K562 (cell line): Measurements from ENCODE around the gene RABEPK. TPM values are rescaled to one million over a fixed set of nuclear protein-coding genes. Genes with fewer than 3 reads are reported as not detected.

Experiments
- MCM5 ChIP-seq: fragments of 450-650 bp; IDR thresholded peaks from 2 replicates; pipeline ENCODE4 v1.6.1; 2016; ENCODE audit warnings: low read depth
- RNF219 ChIP-seq: fragments of 250-450 bp; sonication (Bioruptor Pico); IDR thresholded peaks from 2 replicates; pipeline ENCODE4 v1.5.0; 2022; ENCODE audit warnings: mild to moderate bottlenecking
- STAT5A ChIP-seq: IDR thresholded peaks from 2 replicates; pipeline ENCODE4 v1.6.1; 2012; ENCODE audit warnings: low read length, inconsistent platforms, borderline replicate concordance
- TCF7L2 ChIP-seq: fragments of 150-350 bp; IDR thresholded peaks from 2 replicates; pipeline ENCODE4 v1.6.1; 2016; ENCODE audit warnings: low read depth, mild to moderate bottlenecking, low read length, moderate library complexity
- TGIF2 ChIP-seq: sonication (generic); formaldehyde crosslinking; IDR thresholded peaks from 2 replicates; pipeline ENCODE4 v1.8.1; 2022; ENCODE audit warnings: mild to moderate bottlenecking, missing genetic modification reagents, moderate library complexity
- ZBTB40 ChIP-seq, 2 experiments: fragments of 450-650 bp in 1 of 2; sonication (generic) in 1 of 2; formaldehyde crosslinking in 1 of 2; IDR thresholded peaks; 2 replicates each; pipeline versions ENCODE4 v1.7.1 to v1.9.0; 2016 to 2022; ENCODE audit warnings: inconsistent platforms in 1 of 2, mild to moderate bottlenecking in 1 of 2, missing genetic modification reagents in 1 of 2
- ZNF212 ChIP-seq: fragments of 450-650 bp; formaldehyde crosslinking; IDR thresholded peaks from 2 replicates; pipeline ENCODE4 v1.4.0; 2020; ENCODE audit warnings: mild to moderate bottlenecking
- ZNF280B ChIP-seq: fragments of 250-450 bp; sonication (Bioruptor Pico); IDR thresholded peaks from 2 replicates; pipeline ENCODE4 v1.5.1; 2021; ENCODE audit warnings: mild to moderate bottlenecking
- polyA plus RNA-seq, 8 experiments: library from polyadenylated mRNA; depleted of rRNA in 4 of 8; stranded (reverse) in 5 of 8; unstranded in 3 of 8; fragments of >200 nt; fragmentation: Nextera tagmentation in 2 of 8; fragmentation: Illumina TruSeq in 1 of 8; extraction: Ambion mirVana in 2 of 8; extraction: Trizol in 1 of 8; gene quantifications; 2 replicates each; pipeline versions ENCODE4 v1.2.1 to v1.2.3, GENCODE V29; 2011 to 2014; ENCODE audit warnings: inconsistent platforms in 1 of 8, missing spikeins in 1 of 8
- total RNA-seq, 7 experiments: library from RNA; depleted of rRNA in 6 of 7; stranded (reverse); fragments of >200 nt in 6 of 7; fragmentation: Illumina TruSeq in 2 of 7; extraction: Trizol in 2 of 7; gene quantifications; 2 replicates each; pipeline versions ENCODE4 v1.2.1 to v1.2.3, GENCODE V29; 2011 to 2021; ENCODE audit warnings: low replicate concordance in 1 of 7
- TF ChIP-seq, protein P1 (sequence below): fragments of 200-400 bp; formaldehyde crosslinking; IDR thresholded peaks from 2 replicates; pipeline ENCODE4 v1.6.1; 2017; ENCODE audit warnings: mild to moderate bottlenecking, low read depth, low read length, moderate library complexity

The RABEPK gene
- total and polyA plus RNA-seq, 9 of the 15 experiments (the other 6 are each of a cell fraction or from before 2014, with no cell fraction given): 38.3 to 113 (median 52.8) TPM

GRCh38 chr9:125241000-125241862 lies 40.9 kb downstream of the RABEPK start, which contains the start of gene HSPA5 (continued):
- TF ChIP-seq, protein P1, sequence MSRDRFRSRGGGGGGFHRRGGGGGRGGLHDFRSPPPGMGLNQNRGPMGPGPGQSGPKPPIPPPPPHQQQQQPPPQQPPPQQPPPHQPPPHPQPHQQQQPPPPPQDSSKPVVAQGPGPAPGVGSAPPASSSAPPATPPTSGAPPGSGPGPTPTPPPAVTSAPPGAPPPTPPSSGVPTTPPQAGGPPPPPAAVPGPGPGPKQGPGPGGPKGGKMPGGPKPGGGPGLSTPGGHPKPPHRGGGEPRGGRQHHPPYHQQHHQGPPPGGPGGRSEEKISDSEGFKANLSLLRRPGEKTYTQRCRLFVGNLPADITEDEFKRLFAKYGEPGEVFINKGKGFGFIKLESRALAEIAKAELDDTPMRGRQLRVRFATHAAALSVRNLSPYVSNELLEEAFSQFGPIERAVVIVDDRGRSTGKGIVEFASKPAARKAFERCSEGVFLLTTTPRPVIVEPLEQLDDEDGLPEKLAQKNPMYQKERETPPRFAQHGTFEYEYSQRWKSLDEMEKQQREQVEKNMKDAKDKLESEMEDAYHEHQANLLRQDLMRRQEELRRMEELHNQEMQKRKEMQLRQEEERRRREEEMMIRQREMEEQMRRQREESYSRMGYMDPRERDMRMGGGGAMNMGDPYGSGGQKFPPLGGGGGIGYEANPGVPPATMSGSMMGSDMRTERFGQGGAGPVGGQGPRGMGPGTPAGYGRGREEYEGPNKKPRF: no peak
- TF ChIP-seq MCM5 (no peak), RNF219 (CRISPR knock-in tag) (no peak), STAT5A (no peak; the same call in 1 of the 2 replicates), ZNF212 (CRISPR knock-in tag) (no peak), TCF7L2 (no peak), ZBTB40 (IDR thresholded peaks at IDR 0.05) (no peak), ZBTB40 (CRISPR knock-in tag; IDR thresholded peaks at IDR 0.05) (no peak), TGIF2 (CRISPR knock-in tag) (no peak; the same call in 1 of the 2 replicates), ZNF280B (no peak)
